SIG-M5 (cell line): Measurements from ENCODE around the gene C1orf21.
A peak's percentile ranks its signal among the peaks of the same experiment; 100 is the strongest.

Source experiments
- DNase-seq: peaks from one replicate; lab custom pipeline; 2025; lab: John Stamatoyannopoulos, UW

Gene C1orf21

DNA sequence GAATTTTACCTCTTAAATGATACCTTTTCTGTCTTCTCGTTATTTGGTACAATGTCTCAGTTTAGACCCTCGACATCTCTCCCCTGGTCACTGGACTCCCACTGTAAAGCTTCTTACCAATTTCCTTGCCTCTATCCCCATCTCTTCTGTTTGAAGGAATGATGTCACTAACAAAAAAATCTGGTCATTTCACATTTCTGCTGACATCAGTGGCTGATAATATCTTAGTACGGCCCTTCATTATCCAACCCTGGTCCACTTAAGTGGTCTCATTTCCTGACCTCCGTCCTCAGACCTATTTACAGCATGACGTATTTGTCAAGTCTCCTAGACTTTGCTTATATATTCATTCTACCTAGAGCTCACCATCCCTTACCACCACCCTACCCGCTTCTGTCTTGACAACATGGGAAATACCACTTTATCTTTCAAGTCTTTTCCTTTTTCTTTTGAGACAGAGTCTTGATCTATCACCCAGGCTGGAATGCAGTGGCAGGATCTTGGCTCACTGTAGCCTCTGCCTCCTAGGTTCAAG lies 60.9 kb downstream of the C1orf21 start:
- no peak for DNase-seq

DNA sequence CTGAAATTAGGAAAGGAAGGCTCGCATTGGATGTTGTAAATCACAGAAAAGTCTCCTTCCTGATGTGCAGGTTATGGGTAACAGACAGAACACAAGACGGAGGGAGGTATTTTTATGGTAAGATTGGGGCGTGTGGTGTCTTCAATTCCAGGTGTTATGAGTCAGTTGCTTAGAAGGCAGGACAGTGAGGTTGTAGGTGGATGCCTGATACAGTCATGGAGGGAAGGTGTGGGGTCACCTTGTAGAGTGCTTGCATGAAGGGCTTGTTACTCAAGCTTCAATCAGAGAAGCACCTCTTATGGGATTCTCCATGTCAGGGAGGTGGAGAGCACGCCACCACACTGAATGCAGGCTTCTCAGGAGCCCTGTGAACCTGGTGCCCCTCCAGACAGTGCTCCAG lies 63.1 kb downstream of the C1orf21 start:
- DNase-seq = no peak

DNA sequence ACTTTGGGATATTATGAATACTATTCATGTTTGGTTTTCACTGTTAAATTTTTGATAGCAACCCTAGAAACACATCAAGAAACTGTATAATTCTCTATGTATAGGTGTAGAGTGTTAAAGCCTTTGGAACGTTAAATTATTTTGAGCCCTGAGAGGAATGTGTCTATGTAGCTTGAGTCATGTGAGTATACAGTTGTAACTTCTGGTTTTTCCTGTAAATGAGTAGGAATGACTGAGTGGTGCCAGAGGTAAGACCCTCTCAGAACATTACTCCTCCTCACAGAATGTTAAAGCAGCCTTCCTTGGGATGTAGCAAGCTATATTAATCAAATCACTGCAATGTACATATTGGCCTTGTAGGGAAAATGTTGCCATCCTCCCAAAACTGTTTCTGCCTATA lies 69.0 kb downstream of the C1orf21 start:
- no peak for DNase-seq

DNA sequence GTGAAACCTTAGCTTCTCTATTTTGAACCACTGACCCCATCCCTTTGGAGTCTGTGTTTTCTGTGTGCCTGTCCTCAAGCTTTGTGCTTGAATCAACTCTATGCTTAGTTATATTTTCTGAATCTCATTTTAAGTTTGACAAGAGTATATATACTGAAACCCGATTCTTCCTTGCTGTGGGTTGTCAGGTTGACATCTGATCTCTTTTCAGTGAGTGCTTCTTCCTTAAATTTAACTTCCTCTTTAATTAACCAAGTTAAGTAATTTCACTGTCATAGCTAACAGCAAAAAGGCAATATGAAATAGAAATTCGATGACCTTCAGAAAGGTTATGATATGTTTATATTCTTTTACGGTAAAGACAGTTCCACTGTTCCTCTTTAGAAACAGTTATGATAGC lies 69.4 kb downstream of the C1orf21 start:
- peak; percentile 18 for DNase-seq

DNA sequence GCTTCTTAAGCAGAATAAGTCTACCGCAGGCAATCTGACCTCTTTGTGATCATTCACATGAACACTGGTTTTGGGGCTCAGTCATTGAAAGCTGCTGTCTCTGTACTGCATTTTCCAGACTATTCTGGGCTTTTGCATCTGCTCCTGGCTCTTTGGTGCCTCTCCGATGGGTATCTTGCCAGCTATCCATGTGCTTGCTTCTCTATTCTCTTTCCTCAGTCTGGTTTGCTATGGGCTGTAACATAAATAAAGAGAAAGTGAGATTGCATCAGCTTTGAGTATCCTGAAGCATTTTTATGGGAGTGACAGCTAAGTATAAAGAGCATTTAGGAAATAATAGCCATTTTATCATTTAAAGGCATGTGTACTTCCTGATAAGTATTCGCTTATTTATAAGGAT lies 70.7 kb downstream of the C1orf21 start:
- no peak for DNase-seq

DNA sequence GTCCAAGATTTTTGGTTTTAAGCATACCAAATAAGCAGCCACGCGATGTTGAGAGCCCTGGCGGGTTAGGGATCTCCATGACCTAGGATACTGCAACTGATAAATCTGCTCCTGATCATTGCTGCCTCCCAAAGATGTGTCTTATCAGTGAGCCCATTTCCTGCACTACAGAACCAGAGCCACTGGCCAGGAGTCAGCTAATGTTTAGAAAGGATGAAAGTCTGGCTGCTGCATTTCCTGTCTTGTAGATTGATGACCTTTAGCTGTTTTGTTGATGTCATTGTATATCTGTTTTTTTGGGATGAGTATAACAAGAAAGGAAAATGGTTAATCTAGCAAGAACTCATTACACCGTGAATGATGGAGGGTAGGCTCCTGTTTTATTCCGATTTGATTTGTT lies 74.5 kb downstream of the C1orf21 start:
- DNase-seq = no peak

DNA sequence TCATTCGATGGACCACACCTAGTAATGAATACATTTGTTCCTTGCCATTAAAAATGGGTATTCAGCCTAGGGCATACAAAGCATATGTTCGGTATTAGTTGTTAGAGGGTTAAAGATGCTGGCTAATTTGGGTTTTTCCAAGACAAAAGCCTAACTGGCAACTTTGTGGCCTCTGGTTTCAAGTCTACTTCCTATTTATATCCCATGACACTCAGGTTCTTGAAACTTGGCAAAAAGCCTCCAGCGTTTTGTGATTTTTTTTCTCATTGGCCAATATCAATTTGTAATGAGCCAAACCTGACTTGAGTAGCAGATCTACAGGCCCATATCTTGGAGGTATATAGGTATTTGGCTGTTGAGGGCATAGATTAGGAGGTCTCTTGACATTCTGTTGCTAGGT lies 75.3 kb downstream of the C1orf21 start:
- no peak for DNase-seq

DNA sequence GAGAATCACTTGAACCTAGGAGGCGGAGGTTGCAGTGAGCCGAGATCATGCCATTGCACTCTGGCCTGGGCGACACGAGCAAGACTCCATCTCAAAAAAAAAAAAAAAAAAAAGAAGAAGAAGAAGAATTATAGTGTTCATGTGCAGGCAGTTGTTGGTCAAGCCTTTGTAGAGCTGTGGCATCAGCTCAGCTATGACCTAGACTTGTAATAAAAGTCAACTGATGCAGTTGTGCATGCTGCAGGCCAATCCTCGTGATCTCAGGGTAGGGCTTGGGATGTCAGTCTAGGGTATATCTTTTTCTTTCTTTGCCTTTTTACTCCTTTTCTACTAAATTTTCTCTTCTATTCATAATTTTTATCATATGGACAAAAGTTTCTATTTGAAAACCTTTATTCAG lies 76.2 kb downstream of the C1orf21 start:
- DNase-seq = no peak

DNA sequence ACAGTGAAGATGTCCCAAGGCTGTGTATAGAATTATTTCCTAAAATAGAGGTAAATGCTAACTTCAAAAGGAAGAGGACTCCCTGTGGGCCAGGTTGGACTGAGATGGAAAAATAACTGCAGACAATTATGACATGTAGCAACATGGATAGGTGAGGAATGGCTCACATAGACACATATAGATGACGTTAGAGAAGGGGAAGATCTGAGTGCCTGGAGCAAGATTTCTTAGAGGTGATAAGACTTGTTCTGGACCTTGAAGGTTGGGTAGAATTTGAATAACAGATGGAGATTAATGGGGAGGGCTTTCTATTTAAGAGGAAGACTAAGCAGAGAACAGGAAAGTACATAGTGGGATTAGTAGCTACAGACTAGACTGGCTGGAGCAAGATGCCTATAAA lies 76.9 kb downstream of the C1orf21 start:
- DNase-seq = no peak

DNA sequence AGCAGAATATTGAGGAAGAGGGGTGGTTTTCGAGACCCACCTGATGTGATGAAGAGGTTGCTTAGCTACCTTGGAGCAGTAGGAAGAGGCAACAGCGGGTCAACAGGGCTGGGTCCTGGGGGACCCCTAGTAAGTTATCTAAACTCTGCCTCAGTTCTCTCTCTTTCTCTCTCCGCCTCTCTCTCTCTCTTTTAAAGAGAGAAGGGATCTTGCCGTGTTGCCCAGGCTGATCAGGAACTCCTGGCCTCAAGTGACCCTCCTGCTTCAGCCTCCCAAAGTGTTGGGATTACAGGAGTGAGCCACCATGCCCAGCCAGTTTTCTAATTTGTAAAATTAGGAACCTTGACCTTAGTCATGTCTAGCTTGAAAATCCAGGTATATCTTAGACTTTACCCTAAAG lies 77.9 kb downstream of the C1orf21 start:
- DNase-seq = no peak

DNA sequence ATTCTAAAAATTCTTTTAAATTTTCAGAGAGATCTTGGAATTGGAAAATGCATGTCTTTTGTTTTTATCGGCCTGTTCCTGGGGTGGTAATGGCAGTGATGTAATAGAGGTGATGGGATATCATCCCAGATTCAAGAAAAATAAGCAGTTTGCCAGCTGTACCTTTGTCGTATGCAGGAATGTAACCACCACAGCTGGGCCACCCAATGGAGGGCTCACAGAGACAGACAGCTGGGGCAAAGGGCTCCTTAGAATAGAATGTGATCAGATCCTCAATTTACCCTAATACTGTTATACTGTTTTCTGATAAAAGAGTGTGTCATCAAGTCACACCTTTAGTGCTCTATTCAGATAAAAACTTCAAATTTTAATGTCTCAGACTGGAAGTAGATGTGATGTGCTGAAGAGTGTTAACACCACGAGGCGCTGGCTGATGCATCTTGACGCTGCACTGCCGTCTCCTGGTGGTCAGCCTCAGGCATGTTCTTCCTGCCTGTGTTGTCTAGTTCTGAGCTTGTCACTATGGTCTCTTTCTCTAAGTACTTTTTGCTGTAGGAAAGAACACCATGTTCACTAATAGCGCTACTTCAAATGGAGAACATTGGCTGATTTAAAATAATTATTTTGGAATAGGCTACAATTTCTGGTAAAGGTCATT lies 78.8 kb downstream of the C1orf21 start:
- DNase-seq = no peak

DNA sequence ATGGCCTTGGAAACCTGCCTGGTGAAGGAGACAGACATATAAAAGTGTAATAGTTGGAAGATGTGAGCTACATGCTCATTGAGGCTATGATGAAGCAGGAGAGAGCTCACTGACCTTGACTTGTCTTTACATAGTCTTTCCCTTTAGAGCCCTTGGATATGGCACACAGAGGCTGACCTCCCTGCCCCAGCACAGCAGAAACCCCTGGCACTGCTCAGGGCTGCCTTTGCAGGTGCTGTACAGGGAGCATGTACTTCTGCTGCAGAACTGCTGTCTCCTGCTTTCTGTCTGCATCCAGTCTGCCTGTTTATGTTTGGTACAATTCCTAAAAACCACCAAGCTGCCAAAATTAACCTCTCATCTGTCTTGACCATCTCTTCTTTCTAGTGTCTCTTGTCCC lies 80.5 kb downstream of the C1orf21 start:
- no peak for DNase-seq

DNA sequence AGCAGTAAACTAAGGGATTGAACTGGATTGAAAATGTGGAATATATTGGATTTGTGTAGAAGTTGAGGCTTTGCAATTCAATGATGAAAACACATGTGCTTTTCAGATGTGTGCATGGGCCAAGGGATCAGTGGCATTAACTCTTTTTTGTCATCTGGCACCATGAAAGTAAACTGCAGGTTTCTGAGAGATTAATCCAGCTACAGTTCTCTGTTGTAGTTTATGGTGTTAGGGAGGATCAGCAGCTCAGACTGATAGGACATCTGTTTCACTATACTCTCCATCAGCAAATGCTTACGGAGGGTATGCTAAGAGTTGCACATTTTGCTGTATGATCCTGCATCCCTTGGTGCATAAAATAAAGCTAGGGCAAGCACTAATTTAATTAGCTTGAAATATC lies 82.6 kb downstream of the C1orf21 start:
- DNase-seq = no peak

DNA sequence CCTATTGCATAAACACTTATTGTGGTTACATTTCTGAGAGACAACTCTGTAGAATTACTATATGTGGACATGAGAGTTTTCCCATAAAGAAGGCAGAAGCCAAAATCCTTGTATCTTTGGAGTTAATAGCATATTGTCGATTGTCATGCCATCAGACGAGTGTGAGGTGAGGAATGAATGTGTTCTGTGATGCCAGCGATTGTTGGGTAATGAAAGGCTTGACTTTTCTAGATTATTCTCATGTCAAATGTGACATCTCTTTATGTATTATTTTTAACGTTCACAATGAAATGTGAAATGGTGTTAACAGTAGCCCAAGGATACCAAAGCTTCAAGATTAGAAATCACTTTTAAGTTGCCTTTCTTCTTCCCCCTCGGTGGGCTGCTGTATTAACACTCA lies 84.9 kb downstream of the C1orf21 start:
- DNase-seq = no peak

DNA sequence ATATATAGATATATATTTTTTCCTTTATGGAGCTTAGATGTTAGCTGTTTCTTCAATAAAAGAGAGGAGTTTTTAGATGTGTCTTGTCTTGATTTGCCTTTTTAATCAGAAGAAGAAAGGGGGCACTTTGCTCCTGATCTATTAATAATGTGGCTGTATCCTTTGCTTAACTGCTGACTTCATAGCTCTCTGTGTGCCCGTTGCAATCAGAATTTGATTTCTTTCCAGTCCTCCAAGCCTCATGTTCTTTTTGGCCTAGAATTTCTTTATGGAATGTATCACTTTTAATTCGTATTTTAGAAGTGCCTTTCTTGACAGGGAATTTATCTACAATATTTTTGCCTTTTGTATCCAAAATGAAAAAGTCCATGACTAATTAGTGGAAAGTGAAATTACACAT lies 85.3 kb downstream of the C1orf21 start:
- DNase-seq = no peak

DNA sequence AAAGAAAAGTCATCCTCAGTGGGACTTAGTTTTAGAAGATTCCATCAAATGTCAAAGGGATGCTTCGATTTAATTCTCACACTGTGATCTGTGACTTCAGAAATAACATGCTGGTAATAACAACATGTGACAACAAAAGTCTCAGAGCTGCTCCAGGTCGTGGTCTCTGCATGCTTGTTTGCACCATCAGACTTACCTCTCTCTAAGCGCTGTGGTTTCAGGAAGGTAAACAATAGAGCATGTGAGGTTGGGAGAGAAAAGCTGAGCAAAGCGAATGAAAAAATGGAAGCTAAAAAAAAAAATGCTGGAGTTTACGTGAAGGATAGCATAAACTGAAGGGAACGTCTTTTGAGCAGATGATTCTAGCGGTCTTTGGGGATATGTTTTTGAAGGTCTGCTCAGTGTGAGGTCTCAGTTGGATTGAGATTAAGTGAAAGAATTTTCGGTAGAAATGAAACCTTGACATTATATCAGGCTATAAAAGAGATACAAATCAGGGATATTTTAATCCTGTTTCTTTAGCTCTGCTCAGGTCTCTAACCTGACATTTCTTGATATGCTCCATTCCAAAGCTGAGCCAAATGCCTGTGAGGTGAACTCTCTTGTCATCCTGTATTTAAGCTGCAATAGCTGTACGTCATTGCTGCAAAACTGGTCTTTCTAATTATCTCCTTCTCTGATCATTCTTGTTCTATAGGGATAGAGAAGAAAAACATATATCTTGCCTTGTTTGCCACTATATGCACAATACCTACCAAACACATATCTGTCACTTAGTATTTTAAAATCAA lies 86.5 kb downstream of the C1orf21 start:
- no peak for DNase-seq

DNA sequence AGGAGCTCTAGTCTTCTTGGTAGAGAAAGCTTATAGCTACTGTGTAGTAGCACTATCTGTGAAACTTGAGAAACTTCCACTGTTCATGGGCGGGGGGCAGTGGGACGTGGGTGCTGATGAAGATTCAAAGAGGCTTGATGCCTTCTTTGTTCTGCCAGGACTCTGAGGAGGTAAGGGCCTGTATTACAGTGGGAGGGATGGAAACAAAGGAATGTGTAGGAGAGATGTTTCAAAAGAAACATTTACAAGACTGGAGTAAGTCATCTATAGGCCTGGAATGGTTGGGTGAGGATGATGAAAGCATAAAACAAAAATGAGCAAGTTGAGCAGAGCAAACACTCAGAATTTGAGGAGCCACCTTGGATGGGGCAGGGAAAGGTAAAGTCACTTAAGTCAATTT lies 89.4 kb downstream of the C1orf21 start:
- no peak for DNase-seq

DNA sequence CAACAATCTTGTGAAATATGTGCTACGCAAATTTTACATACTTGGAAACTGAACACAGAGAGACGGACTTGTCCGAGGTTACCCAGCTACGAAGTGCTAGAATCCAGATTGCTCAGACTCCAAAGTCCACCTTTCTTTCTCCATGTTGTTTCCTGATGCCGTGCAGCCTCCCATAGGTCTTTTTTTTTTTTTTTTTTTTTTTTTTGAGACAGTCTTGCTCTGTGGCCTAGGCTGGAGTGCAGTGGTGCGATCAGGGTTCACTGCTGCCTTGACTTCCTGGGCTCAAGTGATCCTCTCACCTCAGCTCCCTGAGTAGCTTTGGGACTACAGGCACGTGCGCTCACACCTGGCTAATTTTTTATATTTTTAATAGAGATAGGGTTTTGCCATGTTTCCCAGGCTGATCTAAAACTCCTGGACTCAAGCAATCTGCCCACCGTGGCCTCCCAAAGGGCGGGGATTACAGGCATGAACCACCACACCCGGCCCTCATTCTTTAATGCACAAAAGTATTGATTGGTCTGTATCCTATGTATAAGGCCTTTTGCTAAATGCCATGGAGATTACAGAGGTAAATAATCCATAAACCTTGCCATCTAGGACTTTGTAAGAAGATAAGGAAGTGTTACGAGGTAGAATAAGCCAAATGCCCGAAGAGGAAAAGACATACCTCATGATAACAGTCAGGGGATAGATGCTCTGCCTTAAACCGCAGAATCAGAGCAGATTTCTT lies 92.8 kb downstream of the C1orf21 start:
- no peak for DNase-seq

DNA sequence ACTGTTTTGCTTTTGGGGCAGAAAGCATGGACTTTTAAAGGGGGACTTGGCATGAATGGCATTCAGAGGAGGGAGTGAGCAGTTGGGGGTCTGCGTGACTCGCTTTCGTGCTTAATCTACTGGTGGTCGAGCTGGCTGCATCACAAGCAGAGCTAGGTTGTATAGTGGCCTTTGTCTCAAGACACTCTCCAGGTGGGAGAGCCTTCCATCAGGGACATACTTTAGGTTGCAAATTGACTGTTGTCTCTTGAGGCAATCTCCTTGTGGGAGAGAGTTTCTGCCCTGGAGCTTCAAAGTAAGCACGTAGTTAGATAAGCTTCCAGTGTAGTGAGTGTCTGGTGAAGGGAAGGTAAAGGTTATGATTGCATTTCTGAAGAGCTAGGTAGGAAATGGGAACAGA lies 93.9 kb downstream of the C1orf21 start:
- DNase-seq = no peak

DNA sequence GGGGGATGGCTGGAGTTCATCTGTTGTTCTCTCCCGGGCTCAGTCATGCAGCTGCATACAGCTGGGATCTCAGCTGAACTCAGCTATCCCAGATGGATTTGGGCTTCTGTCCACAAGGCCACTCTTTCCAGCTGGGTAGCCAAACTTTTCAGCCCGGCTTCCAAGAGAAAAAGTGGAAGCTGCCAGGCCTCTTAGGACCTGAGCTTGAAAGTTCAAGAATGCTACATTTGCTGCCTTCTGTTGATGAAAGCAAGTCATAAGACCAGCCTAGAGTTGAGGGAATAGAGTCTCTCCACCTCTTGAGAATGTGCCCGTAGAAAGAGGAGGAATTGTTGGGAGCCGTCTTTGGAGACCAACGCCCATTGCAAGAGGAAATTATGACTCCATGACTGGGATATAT lies 95.3 kb downstream of the C1orf21 start:
- no peak for DNase-seq

DNA sequence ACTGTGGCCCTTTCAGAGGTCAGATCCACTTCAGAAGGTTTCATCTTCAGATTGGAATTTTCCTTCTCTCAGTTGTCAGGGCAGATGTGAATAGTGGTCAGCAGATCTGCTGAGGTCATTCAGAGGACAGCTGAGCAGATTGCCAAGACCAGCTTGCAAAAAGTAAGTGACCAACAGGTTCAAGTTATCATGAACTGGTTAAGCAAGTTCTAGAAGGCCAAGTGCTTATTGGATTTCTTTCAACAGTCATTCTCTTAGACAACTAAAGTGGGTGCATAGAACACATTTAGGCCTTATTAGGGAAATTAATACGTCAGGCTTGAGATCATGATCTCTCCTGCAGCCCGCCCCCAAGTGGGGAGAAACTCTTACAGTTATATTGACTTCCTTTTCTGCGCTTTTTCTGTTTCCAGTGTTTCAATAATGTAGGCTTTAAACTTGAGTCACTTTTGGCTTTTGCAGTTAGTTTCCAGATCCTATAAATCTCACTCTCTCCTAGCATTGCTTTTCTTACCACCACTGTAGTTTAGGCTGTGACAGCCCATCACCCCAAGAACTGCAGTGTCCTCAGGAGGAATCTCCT lies 96.4 kb downstream of the C1orf21 start:
- DNase-seq = no peak
